Calu3 (cell line): Measurements from ENCODE around the gene RWDD3. TPM values are rescaled to one million over a fixed set of nuclear protein-coding genes. Genes with fewer than 3 reads are reported as not detected.

Source experiments
- BruUV-seq: library from RNA; stranded (reverse); fragments of 400-500 nt; replicated peaks from 2 replicates; lab custom pipeline; 2021; lab: Mats Ljungman, UMichigan
- CTCF ChIA-PET: fragments of 300-600 bp; sonication (Branson Sonifier 250); formaldehyde crosslinking; loops from one replicate; lab custom pipeline; 2022; ENCODE audit warnings: antibody characterized with exemption; lab: Charles Lee
- DNase-seq: peaks from one replicate; pipeline ENCODE4 v3.0.0; 2022
- H3K27ac Mint-ChIP-seq: one replicate; pipeline ENCODE4 v1.8.0; 2022; ENCODE audit warnings: mixed read lengths; ENCODE audit not compliant: unreplicated experiment
- H3K27me3 Mint-ChIP-seq: one replicate; pipeline ENCODE4 v1.8.0; 2022; ENCODE audit warnings: mixed read lengths; ENCODE audit not compliant: unreplicated experiment
- H3K36me3 Mint-ChIP-seq: one replicate; pipeline ENCODE4 v1.8.0; 2022; ENCODE audit warnings: mild to moderate bottlenecking, moderate library complexity, mixed read lengths; ENCODE audit not compliant: insufficient read depth, unreplicated experiment
- H3K4me1 Mint-ChIP-seq: one replicate; pipeline ENCODE4 v1.8.0; 2022; ENCODE audit warnings: mild to moderate bottlenecking, low read depth, mixed read lengths; ENCODE audit not compliant: unreplicated experiment
- H3K4me3 Mint-ChIP-seq: one replicate; pipeline ENCODE4 v1.8.0; 2022; ENCODE audit warnings: mild to moderate bottlenecking, low read depth, moderate library complexity, mixed read lengths; ENCODE audit not compliant: unreplicated experiment
- H3K9me3 Mint-ChIP-seq: one replicate; pipeline ENCODE4 v1.8.0; 2022; ENCODE audit warnings: low read depth, mixed read lengths; ENCODE audit not compliant: unreplicated experiment
- CTCF ChIP-seq: fragments of 200-600 bp; IDR thresholded peaks from one replicate; pipeline ENCODE4 v1.8.0; 2022; ENCODE audit warnings: antibody characterized with exemption; ENCODE audit not compliant: unreplicated experiment
- intact Hi-C: fragments of 100-400 bp; cut with micrococcal nuclease; formaldehyde crosslinking; loops from one replicate; pipeline ENCODE4 v1.10.0; 2022; ENCODE audit not compliant: unreplicated experiment
- total RNA-seq: library from RNA; stranded (reverse); gene quantifications from 2 replicates; pipeline ENCODE4 v1.2.3, GENCODE V29; 2022

RWDD3 gene
- total RNA-seq, 1 experiment from 2014 or later = 25.2 TPM

GRCh38 chr1:95229706-95230105 lies 4.3 kb upstream of the RWDD3 start:
- no peaks in the 10 kb centered on the region for H3K27me3 Mint-ChIP-seq
- H3K9me3 Mint-ChIP-seq = no peaks in the 10 kb centered on the region
- no peak for DNase-seq
- H3K27ac Mint-ChIP-seq = peak overlapping the region; percentile 99
- peaks cover 54% of the 10 kb centered on the region for H3K4me1 Mint-ChIP-seq
- H3K4me3 Mint-ChIP-seq = peak overlapping the region; percentile 51
- H3K36me3 Mint-ChIP-seq = peaks cover 53% of the 10 kb centered on the region
- no peak for TF ChIP-seq CTCF
- BruUV-seq = no TSS peak
- CTCF ChIA-PET = interaction anchor here (1.0 to 1.2 kb wide), 2 partner anchors 112 to 325 kb away, joined by 3 read pairs; partner anchors contain the start of gene TLCD4
- intact Hi-C loops = loop anchor here (5.0 to 10.0 kb wide), 3 partner anchors 32 to 375 kb away; partner anchors contain the start of gene ALG14

- DNase-seq = no peak
- peak overlapping the region; percentile 99 for H3K27ac Mint-ChIP-seq
- peaks cover 54% of the 10 kb centered on the region for H3K4me1 Mint-ChIP-seq
- no peaks in the 10 kb centered on the region for H3K27me3 Mint-ChIP-seq
- intact Hi-C loops = loop anchor here (5.0 to 10.0 kb wide), 3 partner anchors 33 to 375 kb away; partner anchors contain the start of gene ALG14
- peak overlapping the region; percentile 51 for H3K4me3 Mint-ChIP-seq
- CTCF ChIA-PET = no interaction called here
- TF ChIP-seq CTCF = no peak
- H3K36me3 Mint-ChIP-seq = peaks cover 56% of the 10 kb centered on the region
- no peaks in the 10 kb centered on the region for H3K9me3 Mint-ChIP-seq
- no TSS peak for BruUV-seq
These were observed 3.8 kb upstream of the RWDD3 start for GRCh38 chr1:95230256-95230655.

DNA sequence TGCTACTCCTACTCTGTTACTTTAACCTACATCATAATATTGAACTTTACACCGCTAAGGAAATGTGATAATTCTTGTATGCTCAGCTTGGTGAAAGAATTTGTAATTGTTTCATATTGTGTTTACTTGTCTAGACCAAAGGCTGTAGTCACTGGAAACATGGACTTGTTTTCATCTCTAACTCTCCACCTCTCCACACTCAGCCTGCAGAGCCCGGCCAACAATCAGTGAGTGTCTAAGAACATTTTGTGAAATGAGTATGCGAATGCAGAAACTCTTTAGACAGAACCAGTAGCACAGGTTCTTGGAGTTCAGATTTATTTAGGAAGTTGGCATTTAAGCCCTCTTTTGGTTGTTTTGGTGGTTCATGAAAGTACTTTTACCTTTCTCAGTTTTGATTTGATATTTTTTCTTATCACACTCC lies 3.2 kb upstream of the RWDD3 start:
- peak; percentile 31 for DNase-seq
- Mint-ChIP-seq H3K36me3 (peaks cover 56% of the 10 kb centered on the region), H3K4me3 (peak overlapping the region; percentile 51), H3K27me3 (no peaks in the 10 kb centered on the region), H3K9me3 (no peaks in the 10 kb centered on the region), H3K4me1 (peaks cover 54% of the 10 kb centered on the region), H3K27ac (peak overlapping the region; percentile 99)
- intact Hi-C loops = loop anchor here (5.0 to 10.0 kb wide), 3 partner anchors 33 to 376 kb away; partner anchors contain the start of gene ALG14
- CTCF ChIA-PET = no interaction called here
- no TSS peak for BruUV-seq
- no peak for TF ChIP-seq CTCF

- H3K4me1 Mint-ChIP-seq = peaks cover 54% of the 10 kb centered on the region
- CTCF ChIA-PET = interaction anchor here (1.6 kb wide), 3 partner anchors 148 to 191 kb away, joined by 13 to 22 read pairs (median 14); partner anchors contain the start of gene ALG14
- no peak for TF ChIP-seq CTCF
- intact Hi-C loops = loop anchor here (2.0 to 10.0 kb wide), 4 partner anchors 35 to 378 kb away; partner anchors contain the start of genes ALG14 and TLCD4
- H3K9me3 Mint-ChIP-seq = no peaks in the 10 kb centered on the region
- H3K27me3 Mint-ChIP-seq = no peaks in the 10 kb centered on the region
- no peak for DNase-seq
- peak overlapping the region; percentile 91 for H3K4me3 Mint-ChIP-seq
- H3K27ac Mint-ChIP-seq = peak overlapping the region; percentile 91
- TSS peak; percentile 75 for BruUV-seq
- peaks cover 51% of the 10 kb centered on the region for H3K36me3 Mint-ChIP-seq
These were observed 1.2 kb upstream of the RWDD3 start for GRCh38 chr1:95232646-95233318.
